Prostate gland (tissue), 2 donors: ENCODE results near the gene RANBP9. TPM values are rescaled to one million over a fixed set of nuclear protein-coding genes. Genes with fewer than 3 reads are reported as not detected.

Source experiments
- DNase-seq: peaks from one replicate; pipeline ENCODE4 v3.0.0-alpha.2; 2019; ENCODE audit warnings: low spot score
- H3K27ac ChIP-seq, 2 donors: fragments of 200-600 bp; sonication (generic); 2 replicates each; pipeline ENCODE4 v1.5.1; 2017 to 2019
- H3K27me3 ChIP-seq: fragments of 200-600 bp; sonication (generic); replicated peaks from 2 replicates; pipeline ENCODE4 v1.5.1; 2019; ENCODE audit not compliant: insufficient read depth
- H3K36me3 ChIP-seq, 2 donors: fragments of 200-600 bp; sonication (generic); 1 replicate in 1 of 2; 2 replicates in 1 of 2; pipeline versions ENCODE4 v1.5.1 to v1.8.1; 2017 to 2019
- H3K4me1 ChIP-seq: fragments of 200-600 bp; sonication (generic); replicated peaks from 2 replicates; pipeline ENCODE4 v1.5.1; 2019
- H3K4me3 ChIP-seq, 2 donors: fragments of 200-600 bp; sonication (generic); 2 replicates each; pipeline ENCODE4 v1.5.1; 2017 to 2019
- H3K9me3 ChIP-seq: fragments of 200-600 bp; sonication (generic); 2 replicates; pipeline ENCODE4 v1.5.1; 2017
- CTCF ChIP-seq, 4 experiments: fragments of 200-600 bp in 2 of 4; fragments of 450-650 bp in 2 of 4; sonication (generic) in 2 of 4; IDR thresholded peaks; 1 replicate in 3 of 4; 2 replicates in 1 of 4; pipeline ENCODE4 v1.5.1; 2016 to 2019; ENCODE audit warnings: antibody characterized with exemption in 4 of 4, mild to moderate bottlenecking in 2 of 4, moderate library complexity in 2 of 4
- POLR2A ChIP-seq: fragments of 450-650 bp; IDR thresholded peaks from one replicate; pipeline ENCODE4 v1.6.1; 2016; ENCODE audit warnings: antibody characterized with exemption, mild to moderate bottlenecking
- POLR2AphosphoS5 ChIP-seq: sonication (generic); formaldehyde crosslinking; IDR thresholded peaks from one replicate; pipeline ENCODE4 v1.6.1; 2017; ENCODE audit warnings: antibody characterized with exemption
- WGBS: methylation state at CpG from one replicate; pipeline ENCODE4 v1.1.5; 2018; 5-methylcytosine and 5-hydroxymethylcytosine counted together
- intact Hi-C: fragments of 100-400 bp; cut with DNase I; formaldehyde crosslinking; loops from one replicate; pipeline ENCODE4 v1.14.2; 2022
- total RNA-seq, 2 donors: library from RNA; depleted of rRNA; stranded (reverse); fragments of >200 nt; gene quantifications; one replicate each; pipeline ENCODE4 v1.1.0, GENCODE V29; 2016

RANBP9 gene
- total RNA-seq, 2 donors from 2014 or later = 37.8 to 59.0 TPM

- H3K4me3 ChIP-seq = no peak overlapping the region
- intact Hi-C loops = no loop called here
- DNase-seq = no peak
- whole genome bisulfite sequencing = 94% methylated on average over 2 of the region's 2 CpGs
- H3K27me3 ChIP-seq = no peaks in the 10 kb centered on the region
- no peaks in the 10 kb centered on the region for H3K9me3 ChIP-seq
- H3K27ac ChIP-seq = no peak overlapping the region
- H3K4me1 ChIP-seq = no peaks in the 10 kb centered on the region
- no peaks in the 10 kb centered on the region for H3K36me3 ChIP-seq
- TF ChIP-seq POLR2A (no peak), POLR2AphosphoS5 (no peak), CTCF (IDR thresholded peaks at IDR 0.05) (no peak)
Observed at GRCh38 chr6:13679996-13680395, 31.6 kb downstream of the RANBP9 start.

- Histone ChIP-seq H3K27ac (peak overlapping the region in 1 of 2 donors; percentile 39), H3K9me3 (no peaks in the 10 kb centered on the region), H3K36me3 (no peaks in the 10 kb centered on the region), H3K4me1 (no peaks in the 10 kb centered on the region), H3K4me3 (no peak overlapping the region), H3K27me3 (no peaks in the 10 kb centered on the region)
- 67% methylated on average over 4 of the region's 4 CpGs for WGBS
- TF ChIP-seq POLR2AphosphoS5 (no peak), CTCF (IDR thresholded peaks at IDR 0.05) (no peak), POLR2A (no peak)
- intact Hi-C loops = no loop called here
- no peak for DNase-seq
Observed at GRCh38 chr6:13678255-13678983, 33.2 kb downstream of the RANBP9 start.

- 37% methylated on average over 3 of the region's 3 CpGs for WGBS
- no peak for DNase-seq
- TF ChIP-seq POLR2A (no peak), CTCF (IDR thresholded peaks at IDR 0.05) (no peak), POLR2AphosphoS5 (no peak)
Observed at GRCh38 chr6:13677878-13678254, 33.8 kb downstream of the RANBP9 start.

GRCh38 chr6:13676551-13677156 is 35.0 kb downstream of the RANBP9 start:
- no peak for DNase-seq
- H3K27me3 ChIP-seq = no peaks in the 10 kb centered on the region
- 98% methylated on average over 3 of the region's 3 CpGs for WGBS
- no peaks in the 10 kb centered on the region for H3K36me3 ChIP-seq
- H3K27ac ChIP-seq = no peak overlapping the region
- no peak overlapping the region for H3K4me3 ChIP-seq
- TF ChIP-seq CTCF (IDR thresholded peaks at IDR 0.05) = no peak
- intact Hi-C loops = no loop called here
- no peaks in the 10 kb centered on the region for H3K4me1 ChIP-seq
- H3K9me3 ChIP-seq = no peaks in the 10 kb centered on the region

More at GRCh38 chr6:13677878-13678254, 33.8 kb downstream of the RANBP9 start:
- no peaks in the 10 kb centered on the region for H3K4me1 ChIP-seq
- H3K27ac ChIP-seq = no peak overlapping the region
- no peaks in the 10 kb centered on the region for H3K9me3 ChIP-seq
- no peaks in the 10 kb centered on the region for H3K27me3 ChIP-seq
- H3K4me3 ChIP-seq = no peak overlapping the region
- intact Hi-C loops = no loop called here
- no peaks in the 10 kb centered on the region for H3K36me3 ChIP-seq
